ENCODE data around the gene WT1.

The WT1 gene

DNA sequence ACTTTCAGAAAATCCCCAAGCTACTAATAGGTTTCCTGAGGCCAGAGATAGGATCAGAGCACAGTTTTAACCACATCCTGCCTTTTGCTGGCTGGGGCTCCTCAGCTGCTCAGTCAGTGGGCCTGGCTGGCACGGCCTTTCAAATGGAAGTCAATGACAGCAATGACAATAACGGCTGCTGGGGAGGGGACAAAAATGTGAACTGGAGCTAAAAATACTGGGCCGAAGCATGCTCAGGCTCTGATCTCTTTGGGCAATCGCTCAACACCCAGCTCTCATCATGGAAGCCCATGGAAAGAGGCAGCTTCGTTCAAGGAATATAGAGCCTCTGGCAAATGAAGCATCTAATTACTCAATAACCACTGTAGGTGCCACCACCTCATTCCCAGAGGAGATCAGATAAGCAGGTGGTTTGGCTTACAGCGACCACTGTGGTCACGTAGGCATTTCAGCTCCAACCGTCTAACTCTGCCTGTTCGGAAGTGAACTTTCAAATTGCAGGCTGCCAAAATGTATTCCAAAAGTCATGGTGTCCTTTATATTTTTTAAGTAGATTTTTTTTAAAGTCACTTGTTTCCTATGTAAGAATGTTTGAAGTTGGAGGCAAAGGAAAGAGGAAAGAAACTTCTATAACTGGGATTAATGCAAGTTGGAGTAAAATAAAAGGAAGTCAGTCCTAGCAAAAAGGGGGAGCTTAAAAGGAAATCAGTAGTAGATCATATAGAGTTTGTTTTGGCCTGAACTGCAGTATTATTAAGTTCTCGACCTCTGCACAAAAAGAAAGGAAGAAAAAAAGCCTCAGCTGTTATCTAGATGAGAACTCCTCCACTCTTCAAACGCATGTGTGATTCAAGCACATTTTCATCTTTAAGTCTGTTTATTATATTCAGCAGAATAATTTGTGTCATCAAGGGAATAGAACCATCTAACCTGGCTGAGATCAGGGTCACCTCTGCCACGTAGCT, 14.1 kb downstream of the WT1 start:
- no peak for DNase-seq

DNA sequence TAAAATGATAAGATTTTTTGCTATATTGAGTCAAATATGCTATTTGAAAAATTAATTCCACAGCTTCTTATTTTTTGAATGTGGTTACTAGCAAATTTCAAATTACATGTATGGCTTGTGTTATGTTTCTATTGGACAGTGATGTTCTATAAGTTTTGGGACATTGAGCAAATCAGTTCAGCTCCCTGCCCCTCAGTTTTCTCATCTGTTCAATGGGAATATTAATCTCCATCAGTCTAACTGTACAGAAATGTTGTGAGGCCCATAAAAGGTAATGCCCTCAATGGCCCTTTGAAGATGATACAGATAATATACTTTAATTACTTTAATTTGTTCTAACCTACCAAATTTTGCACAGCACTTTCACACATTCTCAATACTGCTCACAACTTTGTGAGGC, 15.2 kb downstream of the WT1 start:
- DNase-seq = no peak

DNA sequence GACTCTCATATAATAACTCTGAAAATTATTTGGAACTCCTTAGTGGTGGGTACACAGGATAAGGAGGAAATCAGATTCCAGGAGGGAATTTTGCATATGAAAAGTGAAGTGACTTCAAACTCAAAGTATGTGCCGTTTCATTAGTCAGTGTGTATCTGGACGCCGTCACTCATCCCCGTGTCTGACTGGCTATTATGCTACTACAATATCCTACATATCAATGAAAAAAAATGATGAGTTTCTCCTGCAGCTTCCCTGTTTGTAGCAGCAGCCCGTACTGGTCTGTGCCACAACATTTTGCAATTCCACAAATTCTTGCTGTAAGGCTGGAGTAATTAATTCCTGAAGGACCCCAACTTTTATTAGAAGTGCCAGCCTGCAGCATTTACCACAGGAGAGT, 16.5 kb downstream of the WT1 start:
- no peak for DNase-seq

DNA sequence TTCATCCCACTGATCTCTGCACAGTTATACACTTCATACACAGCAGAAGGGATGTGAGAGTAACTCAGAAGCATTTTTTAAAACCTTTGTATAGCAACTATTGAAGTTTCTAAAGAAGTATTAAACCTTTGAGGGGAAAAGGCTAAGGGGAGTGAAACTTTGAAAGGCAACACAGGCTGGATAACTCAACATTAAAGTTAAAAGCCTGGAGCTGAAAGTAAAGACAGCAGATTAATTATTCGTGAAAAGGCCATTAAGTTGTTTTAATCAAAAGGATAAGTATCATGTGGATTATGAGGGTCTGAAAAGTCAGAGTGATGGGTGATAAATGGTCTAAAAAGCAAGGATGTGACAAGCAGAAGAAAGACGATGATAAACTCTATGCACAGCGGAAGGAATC, 17.5 kb downstream of the WT1 start:
- DNase-seq = no peak

DNA sequence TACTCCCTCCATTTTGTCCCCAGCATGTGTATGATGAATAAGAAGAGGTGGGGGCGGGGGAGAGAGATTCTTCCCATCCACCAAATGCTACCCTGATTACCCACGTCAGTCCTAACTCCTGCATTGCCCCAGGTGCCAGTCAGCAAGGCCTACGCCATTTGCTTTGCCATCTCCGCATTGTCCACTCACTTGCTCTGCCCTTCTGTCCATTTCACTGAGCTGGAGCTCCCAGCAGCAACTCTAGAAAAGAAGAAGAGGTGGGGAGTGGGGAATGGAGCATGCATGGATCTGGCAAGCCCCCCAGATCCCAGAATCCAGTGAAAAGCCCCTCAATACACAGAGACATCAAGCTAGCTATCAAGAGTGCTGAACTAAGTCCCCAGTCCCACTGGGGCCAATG, 19.0 kb downstream of the WT1 start:
- DNase-seq = no peak

DNA sequence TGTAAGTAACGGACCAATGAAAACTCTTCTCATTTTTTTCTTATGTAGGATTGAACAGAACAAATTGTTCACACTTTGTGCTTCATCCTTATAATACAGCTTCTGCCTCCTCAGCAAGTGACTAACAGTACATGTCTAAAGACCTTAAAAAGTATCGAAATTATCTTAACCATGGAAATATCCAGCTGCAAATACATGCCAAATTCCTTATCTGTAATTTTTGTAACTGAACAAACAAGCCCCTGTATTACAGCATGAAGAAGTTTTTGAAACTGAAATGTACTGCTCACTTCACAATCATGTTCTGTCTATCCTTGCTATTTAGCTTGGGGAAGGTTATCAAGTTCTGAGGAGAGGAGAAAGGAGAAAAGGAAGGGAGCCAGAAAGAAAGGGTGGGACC, 20.4 kb downstream of the WT1 start:
- DNase-seq = no peak

DNA sequence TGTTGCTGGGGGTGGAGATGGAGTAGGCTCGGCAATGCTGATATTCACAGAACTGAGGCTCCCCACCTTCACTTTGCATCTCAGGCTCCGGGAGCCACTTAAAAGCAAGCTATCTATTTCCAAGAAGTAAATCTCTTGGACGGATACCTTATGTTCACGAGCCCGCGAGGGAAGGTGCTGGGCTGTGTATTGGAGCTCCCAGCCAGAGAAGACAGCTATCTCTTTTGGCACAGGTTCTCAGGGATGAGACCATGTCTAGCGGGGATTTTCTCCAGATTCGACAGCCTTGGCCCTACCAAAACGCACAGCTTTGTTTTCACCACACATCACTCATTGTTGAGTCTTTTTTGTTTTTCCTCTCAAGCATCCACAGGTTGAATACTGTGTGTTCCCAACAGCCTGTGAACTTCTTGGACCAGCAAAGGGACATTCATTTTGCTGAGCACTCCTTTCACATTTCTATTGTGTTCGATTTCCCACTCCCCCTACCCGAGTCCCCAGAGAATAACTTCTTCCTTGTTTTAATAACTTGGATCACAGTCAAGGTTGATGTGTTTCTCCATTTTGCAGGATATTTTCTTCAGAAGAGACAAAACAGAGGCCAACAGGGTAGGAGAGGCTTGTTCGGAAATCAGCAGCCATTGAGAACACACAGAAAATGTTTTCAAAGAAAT, 23.3 kb downstream of the WT1 start:
- no peak for DNase-seq

DNA sequence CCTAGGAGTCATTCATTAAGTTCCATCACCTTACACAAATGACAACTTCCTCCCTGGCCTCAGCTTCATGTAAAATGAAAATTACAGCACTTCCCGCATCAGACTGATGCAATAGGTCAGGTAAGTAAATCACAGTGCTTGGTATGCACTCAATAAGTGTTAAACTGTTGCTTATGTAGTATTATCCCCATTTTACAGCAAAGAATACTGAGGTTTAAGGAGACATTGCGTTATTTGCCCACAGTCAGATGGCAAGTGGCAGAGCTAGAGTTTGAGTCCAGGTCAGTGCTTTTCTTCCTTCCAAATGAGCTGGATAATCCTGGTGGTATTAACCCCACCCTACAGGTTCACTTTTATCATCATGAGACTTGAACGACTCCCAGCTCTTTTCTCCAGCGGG, 29.7 kb downstream of the WT1 start:
- no peak for DNase-seq

DNA sequence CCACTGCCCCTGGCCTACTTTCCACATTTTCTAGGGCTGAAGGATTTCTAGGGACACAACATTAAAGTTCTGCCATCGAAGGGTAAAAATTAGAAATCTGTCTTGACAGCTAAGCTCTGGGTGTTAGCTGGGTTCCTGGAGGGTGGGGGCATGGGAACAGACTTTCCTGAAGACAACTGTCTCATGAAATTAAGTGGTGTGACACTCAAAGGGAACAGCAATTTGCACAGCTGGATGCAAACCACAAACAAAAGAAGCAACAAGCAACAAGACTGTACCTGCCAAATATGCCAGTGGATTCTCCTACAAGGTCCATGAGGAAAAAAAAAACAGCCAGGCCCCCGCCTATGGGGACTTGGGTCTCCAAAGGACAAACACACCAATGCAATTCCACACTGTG, 32.5 kb downstream of the WT1 start:
- no peak for DNase-seq

DNA sequence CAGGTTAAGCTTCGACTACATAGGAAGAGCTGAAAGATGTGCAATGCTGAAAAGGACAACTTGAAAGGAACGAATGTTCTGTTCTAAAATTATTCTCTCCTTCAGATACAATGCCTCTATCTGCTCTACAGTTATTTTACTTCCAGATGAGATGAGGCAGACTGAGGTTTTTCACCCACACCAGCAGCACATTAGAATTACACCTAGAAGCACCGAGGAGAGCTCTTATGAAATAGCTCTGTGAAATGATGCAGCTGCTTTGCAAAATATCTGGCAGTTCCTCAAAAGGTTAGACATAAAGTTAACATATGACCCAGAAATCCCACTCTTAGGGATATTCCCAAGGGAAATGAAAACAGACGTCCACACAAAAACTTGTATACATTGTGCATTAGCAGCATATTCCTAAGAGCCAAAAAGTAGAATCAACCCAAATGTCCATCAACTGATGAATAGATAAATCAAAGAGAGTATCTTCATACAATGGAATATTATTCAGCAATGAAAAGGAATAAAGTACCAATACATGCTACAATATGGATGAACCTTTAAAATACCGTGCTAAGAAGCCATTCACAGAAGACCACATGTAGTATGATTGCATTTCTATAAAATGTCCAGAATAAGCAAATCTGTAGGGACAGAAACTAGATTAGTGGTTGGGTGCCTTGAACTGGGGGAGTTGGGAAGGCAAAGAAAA, 34.5 kb downstream of the WT1 start:
- no peak for DNase-seq

DNA sequence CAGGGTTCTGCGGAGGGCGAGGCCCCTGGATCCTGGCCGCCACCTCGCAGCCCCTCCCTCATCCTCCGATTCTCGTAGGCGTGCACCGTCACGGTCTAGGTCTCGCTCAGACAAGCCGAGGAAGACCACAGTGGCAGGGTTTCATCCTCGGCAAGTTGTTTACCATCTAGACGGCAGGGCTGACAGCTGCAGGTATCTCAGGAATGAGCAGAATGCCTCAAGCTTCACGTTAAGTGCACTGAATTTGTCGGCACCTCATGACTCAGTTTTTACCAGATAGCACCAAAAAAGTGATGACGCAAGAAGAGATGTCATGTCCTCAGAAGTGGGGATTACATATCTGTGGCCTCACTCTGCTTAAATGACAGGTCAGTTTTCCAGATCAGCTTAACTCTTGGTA, 35.1 kb downstream of the WT1 start:
- no peak for DNase-seq

DNA sequence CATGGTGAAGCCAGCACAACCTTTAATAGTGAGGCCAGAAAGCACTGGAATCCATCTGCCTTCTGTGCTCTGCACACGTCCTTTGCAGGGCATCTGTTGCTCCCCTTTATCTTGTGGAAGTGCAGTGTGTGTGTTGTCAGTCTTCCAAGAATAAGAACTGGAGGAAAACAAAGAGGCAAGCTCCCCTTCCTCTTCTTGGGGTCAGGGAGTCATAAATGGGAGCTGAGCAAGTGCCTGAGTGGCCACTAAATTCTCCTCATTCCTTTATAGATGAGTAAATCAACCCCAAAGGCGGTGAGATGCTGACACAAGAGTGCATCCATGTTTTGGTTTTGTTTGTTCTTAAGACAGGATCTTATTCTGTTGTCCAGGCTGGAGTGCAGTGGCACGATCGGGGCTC, 38.3 kb downstream of the WT1 start:
- DNase-seq = no peak

DNA sequence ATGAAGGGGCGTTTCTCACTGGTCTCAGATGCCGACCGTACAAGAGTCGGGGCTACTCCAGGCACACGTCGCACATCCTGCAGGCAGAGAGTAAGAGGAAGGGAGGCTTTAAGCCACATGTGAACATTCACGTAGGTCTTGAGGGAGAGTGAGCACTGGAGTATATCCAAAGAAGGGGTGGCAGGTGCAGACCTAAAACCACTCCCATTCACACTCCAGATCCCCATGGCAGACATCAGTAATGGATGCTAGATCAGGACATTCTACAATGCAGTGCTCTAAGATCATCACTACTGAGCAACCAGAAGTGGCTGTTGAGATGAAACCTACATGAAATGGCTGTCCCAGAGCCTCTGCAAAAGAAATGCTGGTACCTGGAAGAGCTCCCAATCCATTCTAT, 39.0 kb downstream of the WT1 start:
- no peak for DNase-seq

DNA sequence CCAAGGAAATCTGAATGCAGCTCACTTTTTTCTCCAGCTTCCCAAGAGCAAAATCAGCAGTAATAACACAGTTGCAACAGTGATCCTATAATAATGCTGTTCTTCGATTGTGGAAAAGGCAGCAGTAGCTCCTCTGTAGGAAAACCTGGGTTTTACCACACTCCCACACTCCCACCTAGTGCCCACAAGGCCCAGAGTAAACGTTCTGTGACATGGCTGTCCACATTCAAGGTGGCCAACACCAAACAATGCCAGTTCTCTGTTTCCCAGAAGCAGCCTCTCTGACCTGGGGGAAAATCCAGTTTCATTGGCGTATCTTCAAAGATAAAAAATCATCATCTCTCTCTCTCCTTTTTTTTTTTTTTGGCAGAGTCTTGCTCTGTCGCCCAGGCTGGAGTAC, 40.2 kb downstream of the WT1 start:
- DNase-seq = no peak

DNA sequence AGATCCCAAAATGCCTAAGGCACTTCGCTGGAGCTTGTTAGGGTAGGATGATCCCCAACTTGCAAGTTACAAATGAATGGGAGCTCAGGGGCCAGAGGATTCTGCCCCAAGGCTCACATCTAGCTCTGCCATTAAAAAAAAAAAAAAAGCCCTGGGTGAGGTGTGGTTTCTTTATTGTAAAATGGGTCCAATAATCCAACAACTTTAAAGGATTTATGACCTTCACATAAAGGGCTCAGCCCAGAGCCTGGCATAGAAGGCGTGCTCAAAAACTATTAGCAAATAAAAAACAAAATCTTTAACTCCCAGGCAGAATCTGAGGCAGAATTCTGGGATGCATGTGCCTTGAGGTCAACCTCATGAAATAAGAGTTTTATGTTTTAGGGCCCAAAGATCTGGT, 42.5 kb downstream of the WT1 start:
- no peak for DNase-seq

DNA sequence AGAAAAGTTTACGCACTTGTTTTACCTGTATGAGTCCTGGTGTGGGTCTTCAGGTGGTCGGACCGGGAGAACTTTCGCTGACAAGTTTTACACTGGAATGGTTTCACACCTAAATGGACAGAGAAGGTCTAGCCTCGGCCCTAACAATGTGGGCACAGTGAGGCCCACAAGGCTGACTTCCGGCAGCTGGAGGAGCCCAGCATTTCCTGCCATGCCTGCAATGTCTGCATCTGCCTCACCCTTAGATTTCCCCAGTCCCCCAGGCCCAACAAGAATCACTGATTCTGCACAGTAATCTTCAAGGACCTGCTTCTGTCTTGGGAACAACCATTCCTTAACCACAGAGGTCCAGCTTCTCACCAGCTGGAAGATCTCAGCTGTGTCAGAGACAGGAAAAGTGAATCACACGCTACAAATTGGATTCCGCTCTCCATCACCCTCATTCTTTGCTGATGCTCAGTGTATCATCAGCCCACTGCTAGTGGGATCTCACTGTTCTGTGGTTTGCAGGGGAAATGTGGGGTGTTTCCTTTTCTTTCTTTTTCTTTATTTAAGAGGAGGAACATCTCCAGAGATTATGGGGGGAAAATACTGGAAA, 43.3 kb downstream of the WT1 start:
- no peak for DNase-seq

DNA sequence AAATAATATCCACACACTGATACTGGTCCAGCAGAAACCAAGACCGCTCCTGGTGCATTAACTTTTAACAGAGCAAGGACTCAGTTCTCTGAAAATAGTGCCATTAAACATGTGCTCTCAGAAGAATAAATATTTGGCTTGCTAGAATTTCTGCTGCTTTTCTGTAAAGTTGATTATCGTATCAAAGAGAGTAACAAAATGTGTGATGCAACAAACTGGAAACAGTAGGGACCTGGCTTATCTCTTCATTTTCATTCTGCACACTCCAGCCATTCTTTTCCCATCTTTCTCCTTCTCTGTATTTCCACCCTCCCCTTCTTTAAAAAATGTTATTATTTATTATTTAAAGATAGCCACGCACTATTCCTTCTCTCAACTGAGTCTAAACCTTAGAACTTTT, 43.9 kb downstream of the WT1 start:
- DNase-seq = no peak

DNA sequence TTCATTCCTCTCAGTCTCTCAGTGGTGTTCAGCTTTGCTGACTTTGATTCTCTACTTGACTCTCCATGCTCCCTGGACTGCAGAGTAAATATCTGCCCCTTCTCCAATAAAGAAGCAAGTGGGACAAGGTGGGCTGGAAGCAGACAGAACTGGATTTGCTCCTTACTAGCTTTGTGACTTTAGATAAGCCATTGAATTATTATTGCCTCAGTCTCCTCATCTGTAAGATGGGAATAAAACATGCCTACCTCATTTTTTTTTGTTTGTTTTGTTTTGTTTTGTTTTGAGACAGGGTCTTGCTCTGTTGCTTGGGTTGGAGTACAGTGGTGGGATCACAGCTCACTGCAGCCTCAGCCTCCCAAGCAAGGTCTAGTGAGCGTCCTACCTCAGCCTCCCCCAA, 44.6 kb downstream of the WT1 start:
- DNase-seq = no peak

DNA sequence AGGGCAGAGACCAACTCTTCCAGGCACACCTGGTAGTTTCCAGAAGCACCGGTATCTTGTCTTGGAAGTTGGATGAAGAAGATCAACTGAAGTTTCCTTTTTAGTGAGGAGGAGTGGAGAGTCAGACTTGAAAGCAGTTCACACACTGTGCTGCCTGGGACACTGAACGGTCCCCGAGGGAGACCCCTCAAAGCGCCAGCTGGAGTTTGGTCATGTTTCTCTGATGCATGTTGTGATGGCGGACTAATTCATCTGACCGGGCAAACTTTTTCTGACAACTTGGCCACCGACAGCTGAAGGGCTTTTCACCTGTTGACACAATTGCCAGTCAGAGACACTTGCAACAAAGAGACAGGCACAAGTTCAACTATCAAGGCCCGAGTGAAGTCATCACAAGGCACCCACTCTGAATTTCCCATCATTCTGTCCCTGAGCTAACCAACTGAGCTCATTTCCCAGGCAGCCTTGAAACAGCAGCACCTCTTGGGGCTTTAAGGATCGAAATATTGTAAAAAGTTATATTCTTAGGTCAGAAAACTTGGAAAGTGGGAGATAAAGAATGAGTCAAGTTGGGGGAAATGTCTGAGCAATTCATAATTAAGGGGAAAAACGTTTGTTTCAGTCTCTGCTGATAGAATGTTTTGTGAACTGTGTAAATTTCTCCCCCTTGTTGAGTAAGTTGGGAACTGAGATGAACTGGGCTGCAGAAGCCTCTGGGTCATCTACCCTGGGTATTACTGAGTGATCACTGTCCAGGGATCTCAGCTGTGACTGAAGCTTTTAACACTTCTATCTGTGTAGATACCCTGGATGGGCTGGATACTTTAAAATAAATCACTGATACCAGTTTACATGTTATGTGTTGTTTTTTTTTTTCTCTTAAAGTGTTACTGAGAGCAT, 46.2 kb downstream of the WT1 start:
- no peak for DNase-seq

DNA sequence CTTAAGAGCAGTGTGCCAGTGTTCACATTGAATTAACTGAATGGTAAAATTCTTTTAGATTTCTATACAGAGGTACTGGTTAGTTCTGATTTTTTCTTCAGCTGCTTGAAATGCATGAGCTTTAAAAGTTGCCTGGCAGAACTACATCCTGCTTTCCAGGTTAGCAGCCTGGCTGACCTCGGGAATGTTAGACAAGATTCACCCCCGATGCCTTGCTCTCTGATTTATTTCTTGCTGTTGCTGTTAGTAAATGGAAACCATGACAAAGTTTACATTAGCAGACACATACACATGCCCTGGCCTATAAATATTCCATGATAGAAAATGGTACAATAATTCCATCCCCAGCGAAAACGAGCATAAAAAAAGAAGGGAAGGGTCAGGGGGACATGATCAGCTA, 47.0 kb downstream of the WT1 start:
- DNase-seq = no peak

DNA sequence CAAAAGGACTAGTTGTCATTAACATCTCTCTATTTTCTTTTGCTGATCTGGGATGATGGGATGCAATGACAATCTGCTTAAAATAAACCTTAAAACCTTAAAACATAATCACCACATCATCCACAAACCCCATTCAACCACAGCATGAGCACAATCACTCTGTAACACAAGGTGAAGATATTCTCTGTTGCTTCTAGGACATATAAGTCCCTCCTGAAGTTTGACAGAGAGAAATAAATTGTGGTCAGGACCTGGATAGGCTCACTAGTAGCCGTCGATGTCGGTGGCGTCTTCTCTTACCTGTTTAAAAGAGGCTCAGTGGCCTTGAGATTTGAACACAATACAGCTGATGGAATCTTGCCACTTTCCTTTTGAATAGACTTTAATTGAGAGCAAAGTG, 47.9 kb downstream of the WT1 start:
- no peak for DNase-seq

DNA sequence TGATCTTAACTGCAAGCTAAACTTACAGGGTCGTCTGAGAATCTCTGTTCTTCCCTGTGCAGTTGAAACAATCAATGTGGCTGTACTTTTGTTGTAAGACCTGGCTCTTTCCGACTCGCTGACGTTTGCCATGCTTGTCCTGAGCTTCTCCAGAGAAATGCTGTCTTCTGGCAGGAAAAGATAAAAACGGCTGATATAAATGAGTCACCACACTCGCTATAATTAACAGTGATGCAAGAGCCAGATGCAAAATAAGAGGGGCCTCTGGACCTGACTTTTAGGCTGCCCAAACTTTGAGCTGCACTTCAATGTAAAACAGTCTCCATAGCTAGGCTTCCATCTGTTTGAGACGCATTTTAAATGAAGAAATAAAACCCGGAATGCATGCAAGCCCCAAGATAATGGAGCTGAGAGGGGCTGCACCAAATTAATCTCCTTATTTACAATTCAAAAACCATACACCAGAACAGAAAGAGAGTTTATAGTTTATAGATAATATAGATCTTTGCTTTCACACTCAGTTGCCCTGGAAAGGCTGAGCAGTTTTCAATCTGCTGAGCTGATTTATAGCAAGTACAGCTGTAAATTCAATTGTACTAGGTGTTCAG, 48.5 kb downstream of the WT1 start:
- no peak for DNase-seq

All from NCI-H1417 treated with DMSO at 0.1 percent for 48 hours (cell line).